GM21447 (cell line): Measurements from ENCODE around the gene POU5F1.

Experiments used
- ATAC-seq: cut with Tn5 transposase; IDR thresholded peaks from one replicate; pipeline ENCODE4 v1.9.1; 2021; ENCODE audit not compliant: unreplicated experiment

Gene POU5F1

DNA sequence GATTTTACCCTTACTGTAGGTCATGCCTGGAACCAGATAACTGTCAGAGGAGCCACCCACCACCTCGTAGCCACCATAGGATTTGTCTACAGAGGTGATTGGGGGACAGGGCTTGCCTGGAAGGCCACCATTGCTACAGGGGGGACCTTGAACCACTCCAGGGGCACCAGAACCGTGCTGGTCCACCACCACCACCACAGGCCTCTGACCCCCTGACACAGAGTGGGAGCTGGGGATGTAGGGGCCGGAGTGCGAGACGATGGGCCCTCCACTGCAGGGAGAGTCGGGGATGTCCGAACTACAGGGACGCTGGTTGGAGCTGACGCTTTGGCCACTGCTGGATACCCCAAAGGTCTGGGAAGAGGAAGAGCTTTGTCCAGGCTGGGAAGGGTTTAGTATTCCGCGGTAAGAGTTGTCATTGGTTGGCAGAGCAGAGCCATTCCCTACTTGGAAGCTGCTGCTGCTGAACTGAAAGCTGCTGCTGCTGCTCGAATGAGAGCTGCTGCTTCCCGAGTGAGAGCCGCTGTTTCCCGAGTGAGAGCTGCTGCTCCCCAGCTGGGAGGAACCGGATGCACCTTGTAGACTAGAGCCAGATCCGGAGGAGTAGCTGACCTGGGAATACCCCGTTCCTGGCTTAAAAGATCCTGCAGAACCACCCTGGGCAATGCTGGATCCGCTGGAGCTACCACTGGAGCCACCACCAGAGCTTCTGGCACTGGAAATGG lies 53.7 kb downstream of the POU5F1 start:
- no peak for ATAC-seq

GRCh38 chr6:31115941-31116560 lies 54.4 kb downstream of the POU5F1 start:
- ATAC-seq: no peak

DNA sequence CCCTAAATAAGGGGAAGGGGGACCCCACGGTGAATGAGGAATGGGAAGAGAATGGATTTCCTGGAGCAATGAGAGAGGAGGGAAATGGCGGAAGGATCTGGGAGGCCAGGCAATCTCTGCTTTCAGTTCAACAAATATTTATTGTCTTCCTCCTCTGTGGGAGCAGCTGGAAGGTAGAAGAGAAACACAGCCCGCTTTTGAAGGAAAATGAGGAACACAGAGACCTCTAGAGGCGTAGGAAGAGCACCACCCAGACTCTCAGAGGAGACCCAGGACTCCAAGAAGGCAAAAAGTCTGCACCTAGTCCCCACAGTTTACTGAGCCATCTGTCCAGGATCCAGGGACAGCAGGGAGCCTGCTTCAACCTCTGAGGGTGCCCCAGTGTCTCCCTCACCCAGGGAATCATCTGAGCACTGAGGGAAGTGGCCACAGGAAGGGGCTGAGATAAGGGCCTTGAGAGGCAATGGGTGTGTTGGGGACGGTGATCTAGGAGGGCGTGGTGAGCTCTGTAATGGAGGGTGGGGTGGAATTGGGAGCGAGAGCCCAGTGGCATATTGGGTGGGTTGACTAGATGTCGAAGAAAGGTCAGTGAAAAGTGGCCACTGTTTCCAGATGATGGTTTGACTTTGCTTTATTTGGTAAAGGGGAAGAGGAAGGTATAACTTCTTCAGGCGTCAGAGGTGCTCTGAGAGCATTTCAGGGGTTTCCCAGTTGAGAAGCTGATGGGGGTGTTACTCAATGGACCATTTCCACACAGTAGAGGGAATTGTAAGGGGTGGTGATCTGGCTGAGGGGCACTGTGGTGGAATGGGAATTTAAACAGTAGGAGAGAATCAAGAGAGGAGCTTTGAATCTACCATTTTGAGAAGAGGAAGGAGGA lies 55.3 kb downstream of the POU5F1 start:
- ATAC-seq: no peak

- ATAC-seq: no peak
Observed at GRCh38 chr6:31114541-31114878, 56.0 kb downstream of the POU5F1 start, which contains the start of gene PSORS1C1. Gene PSORS1C1, plus strand, starts transcription at chr6:31114800. Its CDS starts 14,833 bp downstream, at chr6:31129633.
